SK-N-SH treated with all-trans-retinoic acid at 6 μM for 48 hours (cell line): ENCODE data around the gene R3HDML.
"Not testable (repeated sequence)": the region's sequence is repeated elsewhere in the genome, so short reads cannot be mapped to it uniquely, and the experiment has no call there.

ENCODE experiments used
- ATAC-seq: fragments of 200-7000 bp; cut with Tn5 transposase; 3 replicates; pipeline ENCODE4 v1.9.1; 2020; ENCODE audit warnings: mild to moderate bottlenecking, moderate library complexity
- ARNTL ChIP-seq: fragments of 450-650 bp; formaldehyde crosslinking; IDR thresholded peaks from 2 replicates; pipeline ENCODE4 v1.5.0; 2020; ENCODE audit warnings: low read depth, mild to moderate bottlenecking, moderate library complexity, borderline replicate concordance
- BACH2 ChIP-seq: fragments of 250-450 bp; sonication (Bioruptor Pico); IDR thresholded peaks from 2 replicates; pipeline ENCODE4 v1.9.0; 2021; ENCODE audit warnings: mild to moderate bottlenecking, borderline replicate concordance
- CSDC2 ChIP-seq: fragments of 250-450 bp; sonication (Bioruptor Pico); IDR thresholded peaks from 2 replicates; pipeline ENCODE4 v1.5.0; 2020; ENCODE audit warnings: mild to moderate bottlenecking, moderate library complexity
- CSRNP3 ChIP-seq: fragments of 250-450 bp; sonication (Bioruptor Pico); IDR thresholded peaks from 2 replicates; pipeline ENCODE4 v1.5.1; 2021; ENCODE audit warnings: mild to moderate bottlenecking, moderate library complexity
- ESRRG ChIP-seq: fragments of 250-450 bp; sonication (Bioruptor Pico); IDR thresholded peaks from 2 replicates; pipeline ENCODE4 v1.6.1; 2021; ENCODE audit warnings: mild to moderate bottlenecking
- GLIS3 ChIP-seq: fragments of 250-450 bp; sonication (Bioruptor Pico); IDR thresholded peaks from 2 replicates; pipeline ENCODE4 v1.5.0; 2020; ENCODE audit warnings: mild to moderate bottlenecking, moderate library complexity
- ISL1 ChIP-seq: fragments of 250-450 bp; sonication (Bioruptor Pico); IDR thresholded peaks from 2 replicates; pipeline ENCODE4 v2.1.2; 2022; ENCODE audit warnings: mild to moderate bottlenecking, moderate library complexity
- OSR1 ChIP-seq: fragments of 250-450 bp; sonication (Bioruptor Pico); IDR thresholded peaks from 2 replicates; pipeline ENCODE4 v1.8.0; 2022; ENCODE audit warnings: moderate library complexity, mild to moderate bottlenecking, inconsistent platforms
- PATZ1 ChIP-seq: fragments of 250-450 bp; sonication (Bioruptor Pico); IDR thresholded peaks from 2 replicates; pipeline ENCODE4 v1.8.0; 2020; ENCODE audit warnings: mild to moderate bottlenecking, moderate library complexity, borderline replicate concordance
- POU6F1 ChIP-seq: fragments of 250-450 bp; sonication (Bioruptor Pico); IDR thresholded peaks from 2 replicates; pipeline ENCODE4 v1.8.0; 2021; ENCODE audit warnings: low read depth, mild to moderate bottlenecking, moderate library complexity, borderline replicate concordance
- RARB ChIP-seq: fragments of 250-450 bp; sonication (Bioruptor Pico); IDR thresholded peaks from 2 replicates; pipeline ENCODE4 v1.8.0; 2021; ENCODE audit warnings: mild to moderate bottlenecking, moderate library complexity
- SNAI2 ChIP-seq: fragments of 250-450 bp; sonication (Bioruptor Pico); IDR thresholded peaks from 2 replicates; pipeline ENCODE4 v1.5.0; 2020; ENCODE audit warnings: mild to moderate bottlenecking, moderate library complexity
- TCF4 ChIP-seq: fragments of 250-450 bp; sonication (Bioruptor Pico); IDR thresholded peaks from 2 replicates; pipeline ENCODE4 v1.8.0; 2021; ENCODE audit warnings: mild to moderate bottlenecking, moderate library complexity, borderline replicate concordance
- TOX ChIP-seq: fragments of 250-450 bp; sonication (Bioruptor Pico); IDR thresholded peaks from 2 replicates; pipeline ENCODE4 v1.8.0; 2021; ENCODE audit warnings: mild to moderate bottlenecking, moderate library complexity, borderline replicate concordance
- ZFP3 ChIP-seq: fragments of 250-450 bp; sonication (Bioruptor Pico); IDR thresholded peaks from 2 replicates; pipeline ENCODE4 v1.5.0; 2020; ENCODE audit warnings: mild to moderate bottlenecking, moderate library complexity
- ZFP30 ChIP-seq: fragments of 450-650 bp; formaldehyde crosslinking; IDR thresholded peaks from 2 replicates; pipeline ENCODE4 v1.5.0; 2022; ENCODE audit warnings: mild to moderate bottlenecking, moderate library complexity
- ZNF565 ChIP-seq: fragments of 450-650 bp; formaldehyde crosslinking; conservative IDR thresholded peaks from 2 replicates; pipeline ENCODE4 v1.5.0; 2020; ENCODE audit warnings: low read depth, mild to moderate bottlenecking, moderate library complexity
- ZNF70 ChIP-seq: fragments of 450-650 bp; formaldehyde crosslinking; IDR thresholded peaks from 2 replicates; pipeline ENCODE4 v1.5.0; 2020; ENCODE audit warnings: mild to moderate bottlenecking, moderate library complexity
- ZNF8 ChIP-seq: fragments of 450-650 bp; formaldehyde crosslinking; IDR thresholded peaks from 2 replicates; pipeline ENCODE4 v1.5.0; 2020; ENCODE audit warnings: mild to moderate bottlenecking, moderate library complexity
- TF ChIP-seq, protein P1 (sequence below): fragments of 250-450 bp; sonication (Bioruptor Pico); IDR thresholded peaks from 2 replicates; pipeline ENCODE4 v1.5.0; 2020; ENCODE audit warnings: mild to moderate bottlenecking, moderate library complexity

Gene R3HDML

GRCh38 chr20:44297721-44298120 is 39.1 kb upstream of the R3HDML start:
- no peak for ATAC-seq
- TF ChIP-seq ZFP30 (CRISPR knock-in tag): no peak
- no peak for TF ChIP-seq CSRNP3 (CRISPR knock-in tag)
- TF ChIP-seq, protein P1, sequence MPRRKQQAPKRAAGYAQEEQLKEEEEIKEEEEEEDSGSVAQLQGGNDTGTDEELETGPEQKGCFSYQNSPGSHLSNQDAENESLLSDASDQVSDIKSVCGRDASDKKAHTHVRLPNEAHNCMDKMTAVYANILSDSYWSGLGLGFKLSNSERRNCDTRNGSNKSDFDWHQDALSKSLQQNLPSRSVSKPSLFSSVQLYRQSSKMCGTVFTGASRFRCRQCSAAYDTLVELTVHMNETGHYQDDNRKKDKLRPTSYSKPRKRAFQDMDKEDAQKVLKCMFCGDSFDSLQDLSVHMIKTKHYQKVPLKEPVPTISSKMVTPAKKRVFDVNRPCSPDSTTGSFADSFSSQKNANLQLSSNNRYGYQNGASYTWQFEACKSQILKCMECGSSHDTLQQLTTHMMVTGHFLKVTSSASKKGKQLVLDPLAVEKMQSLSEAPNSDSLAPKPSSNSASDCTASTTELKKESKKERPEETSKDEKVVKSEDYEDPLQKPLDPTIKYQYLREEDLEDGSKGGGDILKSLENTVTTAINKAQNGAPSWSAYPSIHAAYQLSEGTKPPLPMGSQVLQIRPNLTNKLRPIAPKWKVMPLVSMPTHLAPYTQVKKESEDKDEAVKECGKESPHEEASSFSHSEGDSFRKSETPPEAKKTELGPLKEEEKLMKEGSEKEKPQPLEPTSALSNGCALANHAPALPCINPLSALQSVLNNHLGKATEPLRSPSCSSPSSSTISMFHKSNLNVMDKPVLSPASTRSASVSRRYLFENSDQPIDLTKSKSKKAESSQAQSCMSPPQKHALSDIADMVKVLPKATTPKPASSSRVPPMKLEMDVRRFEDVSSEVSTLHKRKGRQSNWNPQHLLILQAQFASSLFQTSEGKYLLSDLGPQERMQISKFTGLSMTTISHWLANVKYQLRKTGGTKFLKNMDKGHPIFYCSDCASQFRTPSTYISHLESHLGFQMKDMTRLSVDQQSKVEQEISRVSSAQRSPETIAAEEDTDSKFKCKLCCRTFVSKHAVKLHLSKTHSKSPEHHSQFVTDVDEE: no peak
- no peak for TF ChIP-seq TCF4 (CRISPR knock-in tag)
- no peak for TF ChIP-seq OSR1 (CRISPR knock-in tag)
- TF ChIP-seq ZFP3: no peak
- TF ChIP-seq RARB (CRISPR knock-in tag): no peak
- TF ChIP-seq ARNTL: no peak
- no peak for TF ChIP-seq CSDC2 (CRISPR knock-in tag)
- no peak for TF ChIP-seq ISL1 (CRISPR knock-in tag)

DNA sequence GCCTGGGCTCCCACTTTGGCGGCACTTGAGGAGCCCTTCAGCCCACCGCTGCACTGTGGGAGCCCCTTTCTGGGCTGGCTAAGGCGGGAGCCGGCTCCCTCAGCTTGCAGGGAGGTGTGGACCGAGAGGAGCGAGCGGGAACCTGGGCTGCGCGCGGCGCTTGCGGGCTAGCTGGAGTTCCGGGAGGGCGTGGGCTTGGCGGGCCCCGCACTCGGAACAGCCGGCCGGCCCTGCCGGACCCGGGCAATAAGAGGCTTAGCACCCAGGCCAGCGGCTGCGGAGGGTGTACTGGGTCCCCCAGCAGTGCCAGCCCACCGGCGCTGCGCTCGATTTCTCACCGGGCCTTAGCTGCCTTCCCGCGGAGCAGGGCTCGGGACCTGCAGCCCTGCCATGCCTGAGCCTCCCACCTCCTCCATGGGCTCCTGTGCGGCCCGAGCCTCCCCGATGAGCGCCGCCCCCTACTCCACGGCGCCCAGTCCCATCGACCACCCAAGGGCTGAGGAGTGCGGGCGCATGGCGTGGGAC is 37.8 kb upstream of the R3HDML start:
- ATAC-seq: not testable (repeated sequence)

DNA sequence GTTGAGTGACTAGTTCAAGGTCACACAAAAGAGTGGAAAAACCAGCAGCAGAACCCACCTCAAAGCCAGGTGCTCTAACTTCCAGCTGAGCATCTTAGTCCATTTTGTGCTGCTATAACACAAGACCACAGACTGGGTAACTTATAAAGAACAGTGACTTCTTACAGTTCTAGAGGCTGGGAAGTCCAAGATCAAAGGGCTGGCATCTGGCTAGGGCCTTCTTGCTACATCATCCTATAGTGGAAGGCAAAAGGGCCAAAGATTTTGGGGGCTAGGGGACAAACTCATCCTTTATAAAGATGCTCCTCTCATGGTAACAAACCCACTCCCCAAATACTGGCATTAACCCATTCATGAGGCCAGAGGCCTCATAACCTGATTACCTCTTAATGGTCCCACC is 35.6 kb upstream of the R3HDML start:
- no peak for TF ChIP-seq GLIS3 (CRISPR knock-in tag)
- ATAC-seq: no peak

GRCh38 chr20:44302026-44302669 is 34.7 kb upstream of the R3HDML start:
- TF ChIP-seq ZFP30 (CRISPR knock-in tag): no peak
- no peak for TF ChIP-seq CSDC2 (CRISPR knock-in tag)
- TF ChIP-seq SNAI2: no peak
- TF ChIP-seq, protein P1: no peak
- TF ChIP-seq ZFP3: no peak
- TF ChIP-seq ZNF565 (CRISPR knock-in tag): no peak
- no peak for TF ChIP-seq RARB (CRISPR knock-in tag)
- TF ChIP-seq BACH2 (CRISPR knock-in tag): no peak
- TF ChIP-seq OSR1 (CRISPR knock-in tag): no peak
- no peak for TF ChIP-seq POU6F1 (CRISPR knock-in tag)
- no peak for TF ChIP-seq TCF4 (CRISPR knock-in tag)
- TF ChIP-seq TOX (CRISPR knock-in tag): no peak
- no peak for TF ChIP-seq GLIS3 (CRISPR knock-in tag)
- TF ChIP-seq ZNF70: no peak
- no peak for TF ChIP-seq ARNTL
- TF ChIP-seq PATZ1 (CRISPR knock-in tag): no peak
- TF ChIP-seq ESRRG: no peak
- TF ChIP-seq ZNF8: no peak
- no peak for TF ChIP-seq ISL1 (CRISPR knock-in tag)
- ATAC-seq: no peak
